ENCODE results near the gene TEX30. TPM values are rescaled to one million over a fixed set of nuclear protein-coding genes. Genes with fewer than 3 reads are reported as not detected.

The TEX30 gene
- 5.8 TPM for total RNA-seq
- long read RNA-seq, transcript TEX30-206 (6 exons, 1,165 nt) = major isoform, 5 of 8 reads
- long read RNA-seq, partial matches to known transcripts = 0 of 8 reads
- long read RNA-seq, other reads (novel, unspliced or antisense) = 1 of 8 reads

DNA sequence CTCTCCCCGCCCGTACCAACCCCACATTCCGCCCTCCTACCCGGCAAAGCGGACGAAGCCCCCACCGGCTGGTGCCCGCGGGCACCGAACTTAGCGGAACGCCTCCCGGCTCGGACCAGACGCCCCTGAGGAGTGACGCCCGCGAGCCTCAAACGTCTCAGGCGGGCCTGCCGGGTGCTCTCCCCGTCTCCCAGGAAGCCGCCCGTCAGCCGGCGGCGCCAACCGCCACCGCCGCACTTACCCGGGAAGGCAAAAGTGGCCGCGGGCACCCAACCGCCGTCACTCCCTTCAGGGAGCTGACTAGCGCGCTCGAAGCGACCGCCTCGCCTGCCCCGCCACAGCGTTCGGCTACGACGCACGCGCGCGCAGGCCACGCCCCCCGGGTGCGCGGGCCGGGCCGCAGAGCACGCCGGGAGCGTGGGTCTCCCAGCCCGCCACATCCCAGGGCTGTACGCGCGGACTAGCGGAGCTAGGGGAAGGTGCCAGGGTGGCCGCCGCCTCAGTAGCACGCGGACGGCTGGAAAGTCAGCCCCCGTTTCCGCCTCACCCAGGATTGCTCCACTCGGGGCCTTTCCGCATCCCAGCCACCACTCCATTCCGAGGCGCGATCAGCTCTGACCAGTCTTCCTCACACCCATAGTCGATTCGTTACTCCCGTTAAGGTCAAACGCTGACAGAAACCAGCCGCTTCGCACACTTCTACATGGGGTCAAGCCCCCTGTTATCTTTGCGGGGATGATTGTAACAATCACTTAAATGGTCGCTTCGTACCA, at the start of gene TEX30:
TSS of gene TEX30 (minus strand) at position 346 of the 773 bp plus-strand sequence. CDS start 3,760 bp downstream, outside the sequence.
- ATAC-seq = peak; percentile 99 to 100
- peak within 1 kb of the TSS; percentile 81 for H3K4me3 ChIP-seq
- H3K27me3 ChIP-seq (ENCODE audit: low read depth) = no peaks in the 10 kb centered on the region
- intact Hi-C loops (cut with DNase I) = no loop called here
- TF ChIP-seq, protein P1, sequence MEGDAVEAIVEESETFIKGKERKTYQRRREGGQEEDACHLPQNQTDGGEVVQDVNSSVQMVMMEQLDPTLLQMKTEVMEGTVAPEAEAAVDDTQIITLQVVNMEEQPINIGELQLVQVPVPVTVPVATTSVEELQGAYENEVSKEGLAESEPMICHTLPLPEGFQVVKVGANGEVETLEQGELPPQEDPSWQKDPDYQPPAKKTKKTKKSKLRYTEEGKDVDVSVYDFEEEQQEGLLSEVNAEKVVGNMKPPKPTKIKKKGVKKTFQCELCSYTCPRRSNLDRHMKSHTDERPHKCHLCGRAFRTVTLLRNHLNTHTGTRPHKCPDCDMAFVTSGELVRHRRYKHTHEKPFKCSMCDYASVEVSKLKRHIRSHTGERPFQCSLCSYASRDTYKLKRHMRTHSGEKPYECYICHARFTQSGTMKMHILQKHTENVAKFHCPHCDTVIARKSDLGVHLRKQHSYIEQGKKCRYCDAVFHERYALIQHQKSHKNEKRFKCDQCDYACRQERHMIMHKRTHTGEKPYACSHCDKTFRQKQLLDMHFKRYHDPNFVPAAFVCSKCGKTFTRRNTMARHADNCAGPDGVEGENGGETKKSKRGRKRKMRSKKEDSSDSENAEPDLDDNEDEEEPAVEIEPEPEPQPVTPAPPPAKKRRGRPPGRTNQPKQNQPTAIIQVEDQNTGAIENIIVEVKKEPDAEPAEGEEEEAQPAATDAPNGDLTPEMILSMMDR (IDR thresholded peaks at IDR 0.05) = peak; percentile 32
- peaks cover 11% of the 10 kb centered on the region for H3K4me1 ChIP-seq
- DNase-seq = peak; percentile 90
- no peaks in the 10 kb centered on the region for H3K36me3 ChIP-seq
- H3K9me3 ChIP-seq = no peaks in the 10 kb centered on the region
- peak within 1 kb of the TSS; percentile 83 for H3K27ac ChIP-seq

DNA sequence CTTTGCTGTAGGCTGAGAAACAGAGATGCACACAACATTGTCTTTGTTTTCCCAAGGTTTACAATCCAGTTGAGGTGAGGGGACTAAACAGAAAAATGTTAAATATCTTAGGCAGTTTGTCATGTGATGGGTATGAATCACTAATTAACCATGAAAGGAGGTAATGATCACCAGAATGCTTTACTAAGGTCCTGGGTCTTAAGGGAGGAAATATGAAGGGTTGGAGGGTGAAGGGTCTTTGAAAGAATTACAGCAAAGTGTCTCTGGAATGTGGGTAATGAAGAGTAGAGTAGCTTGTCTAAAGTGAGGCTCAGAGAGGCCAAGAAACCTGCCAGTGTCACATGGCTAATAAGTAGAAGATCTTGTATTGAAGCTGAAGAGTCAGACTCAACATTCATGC, 44.3 kb upstream of the TEX30 start:
- TF ChIP-seq, protein P1 (IDR thresholded peaks at IDR 0.05) = no peak
- Histone ChIP-seq H3K4me1 (no peaks in the 10 kb centered on the region), H3K36me3 (peaks cover 62% of the 10 kb centered on the region), H3K27me3 (ENCODE audit: low read depth) (no peaks in the 10 kb centered on the region), H3K9me3 (no peaks in the 10 kb centered on the region), H3K4me3 (no peak overlapping the region), H3K27ac (no peak overlapping the region)
- no peak for ATAC-seq
- intact Hi-C loops (cut with DNase I) = no loop called here
- no peak for DNase-seq

DNA sequence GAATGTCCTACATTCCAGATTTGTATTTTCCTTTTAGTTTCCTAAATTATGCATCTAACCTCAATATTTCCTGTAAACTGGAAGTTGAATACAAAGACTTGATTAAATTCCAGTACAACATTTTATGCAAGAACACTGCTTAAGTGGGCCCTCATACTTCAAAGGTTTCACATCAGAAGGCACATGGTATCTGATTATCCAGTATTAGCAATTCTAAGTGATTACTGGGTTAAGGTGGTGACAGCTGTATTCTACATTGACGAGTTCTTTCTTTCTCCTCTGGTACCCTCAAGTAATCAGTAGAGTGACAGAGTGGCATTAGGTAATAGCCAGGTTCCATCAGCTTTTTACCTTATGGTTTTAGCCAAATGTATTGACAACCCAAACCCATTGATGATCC, 43.7 kb upstream of the TEX30 start:
- TF ChIP-seq, protein P1 (IDR thresholded peaks at IDR 0.05) = no peak
- intact Hi-C loops (cut with DNase I) = no loop called here
- Histone ChIP-seq H3K27ac (no peak overlapping the region), H3K4me1 (no peaks in the 10 kb centered on the region), H3K36me3 (peaks cover 56% of the 10 kb centered on the region), H3K9me3 (no peaks in the 10 kb centered on the region), H3K4me3 (no peak overlapping the region), H3K27me3 (ENCODE audit: low read depth) (no peaks in the 10 kb centered on the region)
- DNase-seq (no peak), ATAC-seq (no peak)

DNA sequence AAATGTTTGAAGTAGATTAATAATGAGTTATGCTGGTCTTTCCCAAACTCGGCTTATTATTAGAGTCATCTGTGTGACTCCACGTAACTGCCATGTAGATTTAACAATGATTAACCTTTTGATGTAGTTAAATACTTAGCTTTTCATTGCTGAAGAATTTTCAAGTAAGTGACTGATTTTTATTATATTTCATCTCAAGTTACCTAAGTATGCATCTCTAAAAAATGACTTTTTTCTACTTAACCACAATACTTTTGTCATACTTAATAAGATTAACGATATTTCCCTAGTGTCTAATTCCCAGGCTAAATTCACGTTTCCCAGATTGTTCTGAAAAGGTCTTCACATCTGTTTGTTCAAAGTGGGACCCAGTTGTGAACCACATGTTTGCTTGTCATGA, 43.1 kb upstream of the TEX30 start:
- Histone ChIP-seq H3K27ac (no peak overlapping the region), H3K36me3 (peaks cover 51% of the 10 kb centered on the region), H3K27me3 (ENCODE audit: low read depth) (no peaks in the 10 kb centered on the region), H3K4me1 (no peaks in the 10 kb centered on the region), H3K4me3 (no peak overlapping the region), H3K9me3 (no peaks in the 10 kb centered on the region)
- TF ChIP-seq, protein P1 (IDR thresholded peaks at IDR 0.05) = no peak
- ATAC-seq = no peak
- no peak for DNase-seq
- intact Hi-C loops (cut with DNase I) = no loop called here

DNA sequence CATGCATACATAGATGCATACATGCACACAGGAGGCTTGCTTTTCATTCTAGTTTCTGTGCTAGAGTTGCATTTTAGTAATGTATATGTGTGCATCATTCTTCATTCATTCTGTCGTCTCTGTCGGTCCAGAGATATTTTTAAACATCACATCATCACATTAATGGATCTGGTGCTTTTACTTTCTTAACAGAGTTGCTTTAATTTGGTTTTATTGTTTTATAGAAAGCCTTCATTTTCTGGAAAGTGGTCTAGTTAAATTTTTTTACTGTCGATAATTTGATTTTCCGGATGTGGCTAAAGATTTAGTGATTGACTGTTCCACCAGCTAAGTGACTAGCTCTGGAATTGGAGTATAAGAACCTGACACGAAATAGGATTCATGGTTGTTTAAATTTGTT, 42.2 kb upstream of the TEX30 start:
- no peak overlapping the region for H3K4me3 ChIP-seq
- no peak for ATAC-seq
- TF ChIP-seq, protein P1 (IDR thresholded peaks at IDR 0.05) = no peak
- peaks cover 3% of the 10 kb centered on the region for H3K9me3 ChIP-seq
- no peaks in the 10 kb centered on the region for H3K27me3 ChIP-seq (ENCODE audit: low read depth)
- intact Hi-C loops (cut with DNase I) = no loop called here
- no peaks in the 10 kb centered on the region for H3K4me1 ChIP-seq
- peaks cover 42% of the 10 kb centered on the region for H3K36me3 ChIP-seq
- H3K27ac ChIP-seq = no peak overlapping the region
- DNase-seq = no peak

Data from lower lobe of right lung (tissue), 2 donors.